Trophoblast cell (in vitro differentiated cells and primary cell): ENCODE data around the gene PPP3CB.

Experiments
- DNase-seq, 2 donors: peaks; one replicate each; pipeline ENCODE4 v3.0.0-alpha.2; 2016
- H2AFZ ChIP-seq: 2 replicates; pipeline ENCODE4 v1.6.1; 2013; ENCODE audit warnings: low read length, moderate library complexity, mild to moderate bottlenecking; ENCODE audit not compliant: insufficient read depth, poor library complexity
- H2AK5ac ChIP-seq: 2 replicates; pipeline ENCODE4 v1.6.1; 2013; ENCODE audit warnings: mild to moderate bottlenecking, low read length
- H2BK120ac ChIP-seq: 2 replicates; pipeline ENCODE4 v1.6.1; 2013; ENCODE audit warnings: low read length, mild to moderate bottlenecking, moderate library complexity; ENCODE audit not compliant: insufficient read depth, poor library complexity
- H2BK12ac ChIP-seq: 2 replicates; pipeline ENCODE4 v1.6.1; 2013; ENCODE audit warnings: mild to moderate bottlenecking, low read length, moderate library complexity
- H2BK5ac ChIP-seq: 2 replicates; pipeline ENCODE4 v1.6.1; 2013; ENCODE audit warnings: low read length, low read depth, moderate library complexity, mild to moderate bottlenecking; ENCODE audit not compliant: poor library complexity
- H3K14ac ChIP-seq: 2 replicates; pipeline ENCODE4 v1.6.1; 2013; ENCODE audit warnings: mild to moderate bottlenecking, low read length
- H3K18ac ChIP-seq: 2 replicates; pipeline ENCODE4 v1.6.1; 2013; ENCODE audit warnings: mild to moderate bottlenecking, low read length
- H3K23ac ChIP-seq: 2 replicates; pipeline ENCODE4 v1.6.1; 2013; ENCODE audit warnings: low read length
- H3K27ac ChIP-seq: 2 replicates; pipeline ENCODE4 v1.5.1; 2013; ENCODE audit warnings: low read depth, mild to moderate bottlenecking, inconsistent platforms, low read length, moderate library complexity
- H3K27me3 ChIP-seq: 2 replicates; pipeline ENCODE4 v1.6.1; 2013; ENCODE audit warnings: inconsistent platforms, mild to moderate bottlenecking, low read length, moderate library complexity; ENCODE audit not compliant: insufficient read depth
- H3K36me3 ChIP-seq, 2 experiments: 1 replicate in 1 of 2; 2 replicates in 1 of 2; pipeline ENCODE4 v1.6.1; 2013; ENCODE audit warnings: low read length in 2 of 2, mild to moderate bottlenecking in 2 of 2, moderate library complexity in 1 of 2; ENCODE audit not compliant: insufficient read depth in 2 of 2, control insufficient read depth in 1 of 2
- H3K4ac ChIP-seq: 2 replicates; pipeline ENCODE4 v1.6.1; 2013; ENCODE audit warnings: low read depth, mild to moderate bottlenecking, low read length, moderate library complexity
- H3K4me1 ChIP-seq, 2 experiments: 1 replicate in 1 of 2; 2 replicates in 1 of 2; pipeline ENCODE4 v1.6.1; 2013; ENCODE audit warnings: low read length in 2 of 2, mild to moderate bottlenecking in 2 of 2, moderate library complexity in 1 of 2; ENCODE audit not compliant: insufficient read depth in 2 of 2, control insufficient read depth in 1 of 2
- H3K4me2 ChIP-seq: 2 replicates; pipeline ENCODE4 v1.6.1; 2013; ENCODE audit warnings: inconsistent platforms, mild to moderate bottlenecking, low read length, moderate library complexity
- H3K4me3 ChIP-seq: 2 replicates; pipeline ENCODE4 v1.5.1; 2013; ENCODE audit warnings: mild to moderate bottlenecking, low read depth, low read length, inconsistent platforms
- H3K79me1 ChIP-seq: one replicate; pipeline ENCODE4 v1.6.1; 2013; ENCODE audit warnings: low read length
- H3K79me2 ChIP-seq: 2 replicates; pipeline ENCODE4 v1.6.1; 2013; ENCODE audit warnings: low read length, mild to moderate bottlenecking; ENCODE audit not compliant: control insufficient read depth, insufficient read depth, poor library complexity
- H3K9ac ChIP-seq: 2 replicates; pipeline ENCODE4 v1.6.1; 2013; ENCODE audit warnings: mild to moderate bottlenecking, low read length
- H3K9me3 ChIP-seq: 2 replicates; pipeline ENCODE4 v1.6.1; 2013; ENCODE audit warnings: low read depth, mild to moderate bottlenecking, control low read depth, inconsistent platforms, low read length; ENCODE audit not compliant: insufficient read depth
- H4K12ac ChIP-seq: 2 replicates; pipeline ENCODE4 v1.6.1; 2013; ENCODE audit warnings: low read depth, mild to moderate bottlenecking, low read length, moderate library complexity
- H4K8ac ChIP-seq: 2 replicates; pipeline ENCODE4 v1.6.1; 2013; ENCODE audit warnings: low read depth, mild to moderate bottlenecking, low read length, moderate library complexity
- H4K91ac ChIP-seq: one replicate; pipeline ENCODE4 v1.6.1; 2013; ENCODE audit warnings: low read depth, mild to moderate bottlenecking, low read length, moderate library complexity
- WGBS: extraction: QIAGEN DNeasy Blood & Tissue Kit; methylation state at CpG from one replicate; pipeline ENCODE4 v1.1.7; 2013; ENCODE audit warnings: missing lambda C conversion rate; ENCODE audit not compliant: insufficient read length, insufficient coverage; ENCODE audit errors: extremely low coverage; 5-methylcytosine and 5-hydroxymethylcytosine counted together

PPP3CB gene

GRCh38 chr10:73506074-73506473, 10.2 kb upstream of the PPP3CB start:
- Histone ChIP-seq H2AK5ac (no peak overlapping the region), H3K79me2 (no peaks in the 10 kb centered on the region), H2AFZ (no peak overlapping the region), H3K4me2 (no peak overlapping the region), H3K4ac (no peak overlapping the region), H4K12ac (no peak overlapping the region), H3K9me3 (no peaks in the 10 kb centered on the region), H2BK120ac (no peak overlapping the region), H3K14ac (no peak overlapping the region), H3K4me3 (no peak overlapping the region), H3K4me1 (no peaks in the 10 kb centered on the region), H3K23ac (no peak overlapping the region), H3K36me3 (peaks cover 0 to 6% of the 10 kb centered on the region in 2 experiments), H2BK12ac (no peak overlapping the region), H3K27me3 (no peaks in the 10 kb centered on the region), H4K91ac (no peak overlapping the region), H2BK5ac (no peak overlapping the region), H3K18ac (no peak overlapping the region), H3K9ac (no peak overlapping the region), H3K27ac (no peak overlapping the region), H3K79me1 (no peaks in the 10 kb centered on the region), H4K8ac (no peak overlapping the region)
- DNase-seq, result no peak

DNA sequence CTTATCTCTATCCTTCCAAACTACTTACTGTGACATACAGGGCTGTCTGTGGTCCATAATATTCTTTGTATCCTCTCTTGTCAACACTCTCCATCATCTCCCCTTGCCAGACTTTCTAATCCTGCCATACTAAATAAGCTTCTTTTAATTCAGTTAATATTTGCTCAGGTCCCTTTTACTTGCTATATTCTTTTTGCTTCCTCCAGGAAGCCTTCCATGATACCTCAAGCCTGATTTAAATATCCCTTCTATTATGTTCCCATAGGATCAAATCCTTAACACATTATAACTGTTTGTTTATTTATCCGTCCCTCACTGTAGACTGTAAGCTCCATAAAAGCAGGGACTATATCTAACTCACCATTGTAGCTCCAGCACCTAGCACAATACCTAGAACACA, 7.2 kb upstream of the PPP3CB start:
- H4K8ac ChIP-seq, result no peak overlapping the region
- H3K4ac ChIP-seq, result no peak overlapping the region
- H2AK5ac ChIP-seq, result no peak overlapping the region
- no peak overlapping the region for H3K4me3 ChIP-seq
- no peak overlapping the region for H3K9ac ChIP-seq
- H3K9me3 ChIP-seq, result no peaks in the 10 kb centered on the region
- H4K12ac ChIP-seq, result no peak overlapping the region
- H3K79me2 ChIP-seq, result no peaks in the 10 kb centered on the region
- H3K14ac ChIP-seq, result no peak overlapping the region
- H3K36me3 ChIP-seq, result peaks cover 6 to 13% of the 10 kb centered on the region in 2 experiments
- H2BK120ac ChIP-seq, result no peak overlapping the region
- H3K27me3 ChIP-seq, result no peaks in the 10 kb centered on the region
- no peaks in the 10 kb centered on the region for H3K79me1 ChIP-seq
- no peak overlapping the region for H4K91ac ChIP-seq
- no peak overlapping the region for H2BK5ac ChIP-seq
- no CpG with 5 or more reads among the region's 1 CpG for WGBS
- DNase-seq, result no peak
- H2AFZ ChIP-seq, result no peak overlapping the region
- H3K4me2 ChIP-seq, result no peak overlapping the region
- no peak overlapping the region for H3K18ac ChIP-seq
- H3K27ac ChIP-seq, result no peak overlapping the region
- H3K23ac ChIP-seq, result no peak overlapping the region
- no peaks in the 10 kb centered on the region for H3K4me1 ChIP-seq
- H2BK12ac ChIP-seq, result no peak overlapping the region

GRCh38 chr10:73501651-73502050, 5.8 kb upstream of the PPP3CB start:
- Histone ChIP-seq H4K12ac (no peak overlapping the region), H3K79me1 (no peaks in the 10 kb centered on the region), H3K4ac (no peak overlapping the region), H3K36me3 (peaks cover 6 to 13% of the 10 kb centered on the region in 2 experiments), H3K27ac (no peak overlapping the region), H3K9ac (no peak overlapping the region), H2BK5ac (no peak overlapping the region), H3K4me1 (peaks cover 0 to under 1% of the 10 kb centered on the region in 2 experiments), H4K8ac (no peak overlapping the region), H3K14ac (no peak overlapping the region), H3K79me2 (no peaks in the 10 kb centered on the region), H2BK120ac (no peak overlapping the region), H2BK12ac (no peak overlapping the region), H3K4me2 (no peak overlapping the region), H3K4me3 (no peak overlapping the region), H3K23ac (no peak overlapping the region), H2AFZ (no peak overlapping the region), H3K18ac (no peak overlapping the region), H3K9me3 (no peaks in the 10 kb centered on the region), H2AK5ac (no peak overlapping the region), H3K27me3 (no peaks in the 10 kb centered on the region), H4K91ac (no peak overlapping the region)
- no peak for DNase-seq

DNA sequence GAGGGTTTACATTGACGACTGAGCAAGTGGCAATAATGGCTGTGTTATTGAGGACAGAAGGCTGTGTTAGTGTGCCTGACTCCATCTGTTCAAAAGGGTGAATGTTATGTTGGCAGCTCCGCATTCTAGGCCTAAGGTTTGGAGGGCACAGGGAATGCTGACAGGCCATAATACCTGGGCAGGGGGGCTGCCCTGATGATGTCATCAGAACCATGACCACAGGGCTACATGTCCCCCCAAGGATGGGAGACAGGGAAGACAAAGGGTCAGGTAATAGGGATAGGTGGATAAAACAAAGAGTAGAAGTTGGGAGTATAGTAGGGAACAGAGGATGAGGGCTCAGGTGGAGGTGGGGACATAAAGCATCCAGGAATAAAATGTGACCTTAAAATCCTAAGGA, 1.8 kb upstream of the PPP3CB start:
- Histone ChIP-seq H3K36me3 (peaks cover 6 to 7% of the 10 kb centered on the region in 2 experiments), H3K79me1 (peaks cover 6% of the 10 kb centered on the region), H3K4me1 (peaks cover 0 to 5% of the 10 kb centered on the region in 2 experiments), H3K4me3 (no peak overlapping the region), H3K14ac (no peak overlapping the region), H2AK5ac (no peak overlapping the region), H3K27me3 (no peaks in the 10 kb centered on the region), H3K79me2 (peaks cover 3% of the 10 kb centered on the region), H3K27ac (no peak overlapping the region), H3K9ac (no peak overlapping the region), H2BK12ac (no peak overlapping the region), H4K12ac (no peak overlapping the region), H2BK120ac (no peak overlapping the region), H3K23ac (no peak overlapping the region), H2AFZ (no peak overlapping the region), H3K4me2 (no peak overlapping the region), H3K18ac (no peak overlapping the region), H2BK5ac (no peak overlapping the region), H3K9me3 (no peaks in the 10 kb centered on the region), H4K91ac (no peak overlapping the region), H4K8ac (no peak overlapping the region), H3K4ac (no peak overlapping the region)
- no peak for DNase-seq
- WGBS, result no CpG with 5 or more reads among the region's 2 CpGs
